ENCODE data around the gene SH2D4B.

The SH2D4B gene

GRCh38 chr10:80520661-80521470 lies 16.8 kb upstream of the SH2D4B start:
- Mint-ChIP-seq H3K4me1 (peaks cover 48% of the 10 kb centered on the region), H3K9me3 (no peaks in the 10 kb centered on the region), H3K27ac (peak overlapping the region; percentile 67), H3K27me3 (ENCODE audit: low read depth, poor library complexity) (no peaks in the 10 kb centered on the region), H3K36me3 (ENCODE audit: low read depth) (peaks cover 38% of the 10 kb centered on the region), H3K4me3 (no peak overlapping the region)
- TF ChIP-seq CTCF (IDR thresholded peaks at IDR 0.05), result no peak
- DNase-seq, result no peak

- Mint-ChIP-seq H3K36me3 (ENCODE audit: low read depth) (peaks cover 25% of the 10 kb centered on the region), H3K9me3 (no peaks in the 10 kb centered on the region)
Observed at GRCh38 chr10:80522756-80523363, 14.8 kb upstream of the SH2D4B start.

GRCh38 chr10:80523773-80524172 lies 13.9 kb upstream of the SH2D4B start:
- Mint-ChIP-seq H3K36me3 (ENCODE audit: low read depth) (peaks cover 18% of the 10 kb centered on the region), H3K4me3 (no peak overlapping the region), H3K27ac (no peak overlapping the region), H3K4me1 (peaks cover 33% of the 10 kb centered on the region), H3K9me3 (no peaks in the 10 kb centered on the region), H3K27me3 (ENCODE audit: low read depth, poor library complexity) (peaks cover 5% of the 10 kb centered on the region)
- no peak for TF ChIP-seq CTCF (IDR thresholded peaks at IDR 0.05)
- DNase-seq, result no peak

More at GRCh38 chr10:80522756-80523363, 14.8 kb upstream of the SH2D4B start:
- TF ChIP-seq CTCF (IDR thresholded peaks at IDR 0.05), result no peak
- Mint-ChIP-seq H3K27ac (peak overlapping the region; percentile 36), H3K4me1 (peaks cover 38% of the 10 kb centered on the region), H3K27me3 (ENCODE audit: low read depth, poor library complexity) (no peaks in the 10 kb centered on the region), H3K4me3 (no peak overlapping the region)
- DNase-seq, result no peak

- peak overlapping the region; percentile 92 for H3K27ac Mint-ChIP-seq
- peaks cover 12% of the 10 kb centered on the region for H3K36me3 Mint-ChIP-seq (ENCODE audit: low read depth)
- DNase-seq, result no peak
- TF ChIP-seq CTCF (IDR thresholded peaks at IDR 0.05), result no peak
- peaks cover 10% of the 10 kb centered on the region for H3K27me3 Mint-ChIP-seq (ENCODE audit: low read depth, poor library complexity)
- H3K9me3 Mint-ChIP-seq, result no peaks in the 10 kb centered on the region
- no peak overlapping the region for H3K4me3 Mint-ChIP-seq
- peaks cover 33% of the 10 kb centered on the region for H3K4me1 Mint-ChIP-seq
Observed at GRCh38 chr10:80524190-80524909, 13.4 kb upstream of the SH2D4B start.

- no peak for TF ChIP-seq CTCF (IDR thresholded peaks at IDR 0.05)
- no peak for DNase-seq
- Mint-ChIP-seq H3K9me3 (no peaks in the 10 kb centered on the region), H3K27me3 (ENCODE audit: low read depth, poor library complexity) (peaks cover 12% of the 10 kb centered on the region), H3K4me1 (peaks cover 33% of the 10 kb centered on the region), H3K27ac (no peak overlapping the region), H3K36me3 (ENCODE audit: low read depth) (no peaks in the 10 kb centered on the region), H3K4me3 (no peak overlapping the region)
Observed at GRCh38 chr10:80526218-80526617, 11.5 kb upstream of the SH2D4B start.

Measured in nephron progenitor cell (in vitro differentiated cells).